Caco-2 (cell line): Measurements from ENCODE around the gene PNMA8C. TPM values are rescaled to one million over a fixed set of nuclear protein-coding genes. Genes with fewer than 3 reads are reported as not detected.
A peak's percentile ranks its signal among the peaks of the same experiment; 100 is the strongest.
"Not testable (repeated sequence)": the region's sequence is repeated elsewhere in the genome, so short reads cannot be mapped to it uniquely, and the experiment has no call there.

ENCODE experiments used
- BruUV-seq: library from RNA; stranded (reverse); fragments of 400-500 nt; replicated peaks from 2 replicates; lab custom pipeline; 2021; lab: Mats Ljungman, UMichigan
- CTCF ChIA-PET: fragments of 300-600 bp; sonication (Branson Sonifier 250); formaldehyde crosslinking; loops from one replicate; lab custom pipeline; 2022; ENCODE audit warnings: antibody characterized with exemption; lab: Charles Lee
- POLR2A ChIA-PET: fragments of 300-600 bp; sonication (Branson Sonifier 250); formaldehyde crosslinking; loops from one replicate; lab custom pipeline; 2022; ENCODE audit warnings: antibody characterized with exemption; lab: Charles Lee
- DNase-seq, 2 experiments: peaks; one replicate each; pipeline versions ENCODE4 v3.0.0 to v3.0.0-alpha.2; 2020 to 2022
- H3K27me3 ChIP-seq: replicated peaks from 2 replicates; pipeline ENCODE4 v1.6.0; 2011; ENCODE audit warnings: low read length; ENCODE audit not compliant: control insufficient read depth, insufficient read depth
- H3K36me3 ChIP-seq: 2 replicates; pipeline ENCODE4 v1.5.1; 2011; ENCODE audit warnings: low read length; ENCODE audit not compliant: control insufficient read depth, insufficient read depth
- H3K4me1 ChIP-seq: fragments of 250-450 bp; sonication (Bioruptor Pico); 2 replicates; pipeline ENCODE4 v1.5.1; 2020; ENCODE audit warnings: mild to moderate bottlenecking
- H3K4me3 ChIP-seq: 2 replicates; pipeline ENCODE4 v1.5.1; 2011; ENCODE audit warnings: low read depth, mild to moderate bottlenecking, control low read depth, low read length
- H3K9me3 ChIP-seq: fragments of 250-450 bp; sonication (Bioruptor Pico); 2 replicates; pipeline ENCODE4 v1.5.1; 2020; ENCODE audit warnings: mild to moderate bottlenecking, moderate library complexity
- H3K27ac Mint-ChIP-seq: one replicate; pipeline ENCODE4 v1.8.0; 2022; ENCODE audit warnings: mixed read lengths; ENCODE audit not compliant: unreplicated experiment
- H3K27me3 Mint-ChIP-seq: one replicate; pipeline ENCODE4 v1.8.0; 2022; ENCODE audit warnings: mixed read lengths; ENCODE audit not compliant: insufficient read depth, unreplicated experiment
- H3K36me3 Mint-ChIP-seq: one replicate; pipeline ENCODE4 v1.8.0; 2022; ENCODE audit warnings: mild to moderate bottlenecking, mixed read lengths; ENCODE audit not compliant: insufficient read depth, unreplicated experiment
- H3K4me1 Mint-ChIP-seq: one replicate; pipeline ENCODE4 v1.8.0; 2022; ENCODE audit warnings: low read depth, mixed read lengths; ENCODE audit not compliant: unreplicated experiment
- H3K4me3 Mint-ChIP-seq: one replicate; pipeline ENCODE4 v1.8.0; 2022; ENCODE audit warnings: mild to moderate bottlenecking, moderate library complexity, mixed read lengths; ENCODE audit not compliant: unreplicated experiment
- H3K9me3 Mint-ChIP-seq: one replicate; pipeline ENCODE4 v1.8.0; 2022; ENCODE audit warnings: mixed read lengths; ENCODE audit not compliant: unreplicated experiment
- CTCF ChIP-seq, 2 experiments: fragments of 200-600 bp in 1 of 2; IDR thresholded peaks; 1 replicate in 1 of 2; 2 replicates in 1 of 2; pipeline versions ENCODE4 v1.5.1 to v1.8.0; 2011 to 2022; ENCODE audit warnings: antibody characterized with exemption in 1 of 2, control low read depth in 1 of 2, inconsistent platforms in 1 of 2, low read depth in 1 of 2, low read length in 1 of 2, mild to moderate bottlenecking in 1 of 2, moderate library complexity in 1 of 2; ENCODE audit not compliant: insufficient read depth in 1 of 2, severe bottlenecking in 1 of 2, unreplicated experiment in 1 of 2
- intact Hi-C: fragments of 100-400 bp; cut with micrococcal nuclease; formaldehyde crosslinking; loops from one replicate; pipeline ENCODE4 v1.10.0; 2022; ENCODE audit not compliant: unreplicated experiment
- total RNA-seq: library from RNA; stranded (reverse); gene quantifications from 2 replicates; pipeline ENCODE4 v1.2.3, GENCODE V29; 2022

The PNMA8C gene
- total RNA-seq, 1 experiment from 2014 or later: not detected

DNA sequence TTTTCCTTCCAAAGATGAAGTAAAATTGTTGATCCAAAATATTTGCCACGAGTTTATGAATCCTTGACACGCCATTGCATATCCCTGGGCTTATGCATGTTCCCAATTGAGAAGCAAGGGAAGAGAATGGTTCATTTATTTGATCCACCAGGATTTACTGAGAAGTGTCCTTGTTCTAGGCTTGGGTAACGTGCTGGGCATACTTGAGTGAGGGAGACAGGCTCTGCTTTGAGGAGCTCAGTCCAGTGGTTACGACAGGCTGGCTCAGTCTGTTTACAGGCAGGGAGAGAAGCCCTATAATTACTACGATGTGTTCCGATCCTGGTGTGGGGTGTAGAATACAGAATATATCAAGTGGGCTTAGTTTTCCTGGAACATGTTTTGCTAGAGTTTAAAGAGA, 6.3 kb upstream of the PNMA8C start:
- Histone ChIP-seq H3K36me3 (no peaks in the 10 kb centered on the region), H3K4me3 (no peak overlapping the region), H3K4me1 (no peaks in the 10 kb centered on the region), H3K9me3 (no peaks in the 10 kb centered on the region), H3K27me3 (no peaks in the 10 kb centered on the region)
- H3K4me3 Mint-ChIP-seq: no peak overlapping the region
- H3K36me3 Mint-ChIP-seq: no peaks in the 10 kb centered on the region
- peaks cover under 1% of the 10 kb centered on the region for H3K27me3 Mint-ChIP-seq
- no peak for TF ChIP-seq CTCF (IDR thresholded peaks at IDR 0.05; ENCODE audit: insufficient read depth in 1 of 2, low read depth in 1 of 2, low read length in 1 of 2, severe bottlenecking in 1 of 2, unreplicated experiment in 1 of 2)
- CTCF ChIA-PET: interaction anchor here (1.0 kb wide), 1 partner anchor 154 kb away, joined by 4 read pairs; no protein-coding TSS in a partner anchor
- no TSS peak for BruUV-seq
- no peaks in the 10 kb centered on the region for H3K9me3 Mint-ChIP-seq
- H3K27ac Mint-ChIP-seq: no peak overlapping the region
- no peaks in the 10 kb centered on the region for H3K4me1 Mint-ChIP-seq
- intact Hi-C loops: no loop called here
- DNase-seq: no peak
- POLR2A ChIA-PET: no interaction called here

DNA sequence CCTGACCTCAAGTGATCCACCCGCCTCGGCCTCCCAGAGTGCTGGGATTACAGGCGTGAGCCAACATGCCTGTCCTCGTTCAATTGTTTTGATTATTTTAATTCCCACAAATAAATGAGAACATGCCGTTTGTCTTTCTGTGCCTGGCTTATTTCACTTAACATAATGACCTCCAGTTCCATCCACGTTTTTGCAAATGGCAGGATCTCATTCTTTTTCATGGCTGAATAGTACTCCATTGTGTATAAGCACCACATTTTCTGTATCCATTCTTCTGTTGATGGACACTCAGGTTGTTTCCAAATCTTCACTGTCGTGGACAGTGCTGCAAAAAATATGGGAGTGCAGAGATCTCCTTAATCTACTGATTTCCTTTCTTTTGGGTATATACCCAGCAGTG, 4.7 kb upstream of the PNMA8C start:
- POLR2A ChIA-PET, H3K4me1 Mint-ChIP-seq, H3K4me1 ChIP-seq, H3K9me3 Mint-ChIP-seq, DNase-seq, H3K9me3 ChIP-seq, H3K36me3 Mint-ChIP-seq, H3K27me3 Mint-ChIP-seq, H3K4me3 Mint-ChIP-seq, H3K27me3 ChIP-seq, BruUV-seq, H3K27ac Mint-ChIP-seq, CTCF ChIA-PET, H3K36me3 ChIP-seq, H3K4me3 ChIP-seq, intact Hi-C loops: not testable (repeated sequence)

DNA sequence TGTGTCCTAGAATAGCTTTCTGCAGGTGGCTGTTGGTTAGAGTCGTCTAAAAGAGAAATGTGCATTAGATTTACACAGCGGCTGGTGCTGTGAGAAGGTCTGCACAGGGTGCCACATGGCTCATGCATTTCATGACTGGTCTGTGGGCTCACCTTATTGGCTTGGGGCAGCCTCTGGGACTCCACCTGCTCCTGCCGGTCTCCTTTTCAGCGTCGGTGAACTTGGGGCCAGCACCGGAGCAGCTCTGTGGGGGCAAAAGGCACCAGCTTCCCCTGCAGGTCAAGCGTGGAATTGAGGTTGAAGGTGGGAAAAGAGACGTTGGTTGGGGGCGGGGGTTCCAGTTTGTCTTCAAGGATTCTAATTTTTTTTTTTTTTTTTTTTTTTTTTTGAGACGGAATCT, 3.1 kb upstream of the PNMA8C start:
- POLR2A ChIA-PET: no interaction called here
- Mint-ChIP-seq H3K36me3 (no peaks in the 10 kb centered on the region), H3K9me3 (no peaks in the 10 kb centered on the region), H3K4me3 (no peak overlapping the region), H3K27ac (no peak overlapping the region), H3K4me1 (peaks cover 4% of the 10 kb centered on the region), H3K27me3 (peaks cover 14% of the 10 kb centered on the region)
- TF ChIP-seq CTCF (IDR thresholded peaks at IDR 0.05; ENCODE audit: insufficient read depth in 1 of 2, low read depth in 1 of 2, low read length in 1 of 2, severe bottlenecking in 1 of 2, unreplicated experiment in 1 of 2): peak in 1 of 2 experiments; percentile 40
- no peak for DNase-seq
- Histone ChIP-seq H3K4me3 (no peak overlapping the region), H3K4me1 (no peaks in the 10 kb centered on the region), H3K27me3 (no peaks in the 10 kb centered on the region), H3K9me3 (no peaks in the 10 kb centered on the region), H3K36me3 (no peaks in the 10 kb centered on the region)
- CTCF ChIA-PET: interaction anchor here (0.6 to 1.3 kb wide), 10 partner anchors 20 to 711 kb away, joined by 3 to 9 read pairs (median 4); no protein-coding TSS in a partner anchor
- intact Hi-C loops: no loop called here
- no TSS peak for BruUV-seq

GRCh38 chr19:46429999-46430398, 1.3 kb upstream of the PNMA8C start:
- TF ChIP-seq CTCF (IDR thresholded peaks at IDR 0.05; ENCODE audit: insufficient read depth in 1 of 2, low read depth in 1 of 2, low read length in 1 of 2, severe bottlenecking in 1 of 2, unreplicated experiment in 1 of 2): no peak
- H3K27me3 ChIP-seq: no peaks in the 10 kb centered on the region
- no peak for DNase-seq
- ChIA-PET CTCF (interaction anchor here (0.7 kb wide), 1 partner anchor 32 kb away, joined by 3 read pairs; no protein-coding TSS in a partner anchor), POLR2A (no interaction called here)
- no TSS peak for BruUV-seq
- Mint-ChIP-seq H3K4me1 (peaks cover 6% of the 10 kb centered on the region), H3K9me3 (no peaks in the 10 kb centered on the region), H3K4me3 (no peak overlapping the region), H3K27ac (no peak overlapping the region), H3K36me3 (no peaks in the 10 kb centered on the region), H3K27me3 (peaks cover 16% of the 10 kb centered on the region)
- no peaks in the 10 kb centered on the region for H3K9me3 ChIP-seq
- H3K4me1 ChIP-seq: no peaks in the 10 kb centered on the region
- H3K36me3 ChIP-seq: no peaks in the 10 kb centered on the region
- intact Hi-C loops: no loop called here
- no peak overlapping the region for H3K4me3 ChIP-seq
